GM12874 (cell line): ENCODE data around the gene GLMN.

Experiments
- CTCF ChIP-seq: IDR thresholded peaks from 2 replicates; pipeline ENCODE4 v1.5.1; 2011; ENCODE audit warnings: low read depth, mild to moderate bottlenecking, control low read depth, low read length, moderate library complexity; ENCODE audit not compliant: insufficient read depth

GLMN gene

GRCh38 chr1:92277105-92277723, 21.6 kb downstream of the GLMN start:
- no peak for TF ChIP-seq CTCF

GRCh38 chr1:92276082-92276481, 22.7 kb downstream of the GLMN start:
- no peak for TF ChIP-seq CTCF

GRCh38 chr1:92274939-92275338, 23.8 kb downstream of the GLMN start:
- no peak for TF ChIP-seq CTCF

GRCh38 chr1:92273039-92273438, 25.7 kb downstream of the GLMN start:
- TF ChIP-seq CTCF, result no peak

GRCh38 chr1:92262516-92262915, 36.3 kb downstream of the GLMN start:
- no peak for TF ChIP-seq CTCF

GRCh38 chr1:92259350-92259749, 39.4 kb downstream of the GLMN start:
- no peak for TF ChIP-seq CTCF

- TF ChIP-seq CTCF, result no peak
These were observed 54.4 kb downstream of the GLMN start for GRCh38 chr1:92244376-92244775.
